ENCODE measurements around the gene CHN2. TPM values are rescaled to one million over a fixed set of nuclear protein-coding genes. Genes with fewer than 3 reads are reported as not detected.
"Not testable (repeated sequence)": the region's sequence is repeated elsewhere in the genome, so short reads cannot be mapped to it uniquely, and the experiment has no call there.

The CHN2 gene
- total RNA-seq, 1 experiment from 2014 or later, result 5.0 TPM

GRCh38 chr7:29262191-29262917 lies 67.8 kb downstream of the CHN2 start (continued):
- no peak for TF ChIP-seq PREB (CRISPR knock-in tag; IDR thresholded peaks at IDR 0.05; ENCODE audit: borderline replicate concordance)
- TF ChIP-seq, protein P1, sequence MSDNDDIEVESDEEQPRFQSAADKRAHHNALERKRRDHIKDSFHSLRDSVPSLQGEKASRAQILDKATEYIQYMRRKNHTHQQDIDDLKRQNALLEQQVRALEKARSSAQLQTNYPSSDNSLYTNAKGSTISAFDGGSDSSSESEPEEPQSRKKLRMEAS (CRISPR knock-in tag; IDR thresholded peaks at IDR 0.05), result no peak
- no peak for TF ChIP-seq ZNF232 (CRISPR knock-in tag; IDR thresholded peaks at IDR 0.05)
- no peak for TF ChIP-seq CREB1 (CRISPR knock-in tag; IDR thresholded peaks at IDR 0.05)

- peaks cover 28% of the 10 kb centered on the region for H3K9me3 Mint-ChIP-seq
- peaks cover 28% of the 10 kb centered on the region for H3K36me3 Mint-ChIP-seq
- ATAC-seq; POLR2A ChIA-PET; H3K27me3 Mint-ChIP-seq (ENCODE audit: low read depth); H3K27ac Mint-ChIP-seq; DNase-seq (ENCODE audit: low spot score); CTCF ChIA-PET; H3K4me3 Mint-ChIP-seq: not testable (repeated sequence)
- peaks cover 13% of the 10 kb centered on the region for H3K4me1 Mint-ChIP-seq
Measured at GRCh38 chr7:29263601-29264207, 69.1 kb downstream of the CHN2 start.

DNA sequence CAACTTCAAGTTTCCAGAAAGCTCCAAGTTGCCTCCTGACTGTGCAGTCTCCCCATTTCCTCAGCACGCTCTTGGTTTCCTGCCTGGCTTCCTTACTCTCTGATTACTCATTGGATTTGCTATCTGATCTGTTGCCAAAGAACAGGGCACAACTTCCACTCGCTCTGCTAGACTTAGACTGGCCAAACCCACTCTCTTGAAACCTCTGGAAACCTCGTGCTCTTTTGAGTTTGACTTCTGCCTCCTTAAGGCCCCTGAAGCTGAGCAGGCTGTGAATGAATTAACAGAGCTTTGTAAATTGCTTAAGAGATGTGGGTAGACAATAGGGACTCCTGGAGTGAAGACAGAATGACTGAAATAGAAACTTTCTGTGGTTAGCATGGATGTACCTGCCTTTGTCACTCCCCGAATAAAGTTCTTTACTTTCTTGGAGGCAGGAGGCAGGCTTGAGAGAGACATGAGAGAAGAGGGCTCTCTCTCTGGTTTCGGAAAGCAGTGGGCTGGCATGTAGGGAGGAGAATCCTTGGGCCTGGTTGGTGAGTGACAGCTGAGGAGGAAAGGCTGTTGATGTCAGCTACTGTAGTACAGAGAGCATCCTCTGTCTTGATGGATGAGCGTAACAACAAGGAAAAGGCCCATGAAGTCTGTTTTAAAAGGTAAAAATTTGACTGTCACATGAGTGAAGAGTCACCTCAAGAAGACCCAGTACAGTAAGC lies 70.8 kb downstream of the CHN2 start:
- no peaks in the 10 kb centered on the region; the same call in 1 of the 2 replicates for H3K27me3 Mint-ChIP-seq (ENCODE audit: low read depth)
- peaks cover 28% of the 10 kb centered on the region for H3K36me3 Mint-ChIP-seq
- POLR2A ChIA-PET, result no interaction called here
- ATAC-seq, result peak; percentile 51; the same call in 1 of the 2 replicates
- H3K4me3 Mint-ChIP-seq, result no peak overlapping the region
- no peak overlapping the region for H3K27ac Mint-ChIP-seq
- DNase-seq (ENCODE audit: low spot score), result no peak
- peaks cover 13% of the 10 kb centered on the region for H3K4me1 Mint-ChIP-seq
- H3K9me3 Mint-ChIP-seq, result peaks cover 32% of the 10 kb centered on the region
- no peak for TF ChIP-seq CBFB (CRISPR knock-in tag; IDR thresholded peaks at IDR 0.05; ENCODE audit: low read depth)
- TF ChIP-seq HMGXB4 (CRISPR knock-in tag; IDR thresholded peaks at IDR 0.05), result no peak
- no peak for TF ChIP-seq RORB (CRISPR knock-in tag; IDR thresholded peaks at IDR 0.05)
- TF ChIP-seq, protein P2, sequence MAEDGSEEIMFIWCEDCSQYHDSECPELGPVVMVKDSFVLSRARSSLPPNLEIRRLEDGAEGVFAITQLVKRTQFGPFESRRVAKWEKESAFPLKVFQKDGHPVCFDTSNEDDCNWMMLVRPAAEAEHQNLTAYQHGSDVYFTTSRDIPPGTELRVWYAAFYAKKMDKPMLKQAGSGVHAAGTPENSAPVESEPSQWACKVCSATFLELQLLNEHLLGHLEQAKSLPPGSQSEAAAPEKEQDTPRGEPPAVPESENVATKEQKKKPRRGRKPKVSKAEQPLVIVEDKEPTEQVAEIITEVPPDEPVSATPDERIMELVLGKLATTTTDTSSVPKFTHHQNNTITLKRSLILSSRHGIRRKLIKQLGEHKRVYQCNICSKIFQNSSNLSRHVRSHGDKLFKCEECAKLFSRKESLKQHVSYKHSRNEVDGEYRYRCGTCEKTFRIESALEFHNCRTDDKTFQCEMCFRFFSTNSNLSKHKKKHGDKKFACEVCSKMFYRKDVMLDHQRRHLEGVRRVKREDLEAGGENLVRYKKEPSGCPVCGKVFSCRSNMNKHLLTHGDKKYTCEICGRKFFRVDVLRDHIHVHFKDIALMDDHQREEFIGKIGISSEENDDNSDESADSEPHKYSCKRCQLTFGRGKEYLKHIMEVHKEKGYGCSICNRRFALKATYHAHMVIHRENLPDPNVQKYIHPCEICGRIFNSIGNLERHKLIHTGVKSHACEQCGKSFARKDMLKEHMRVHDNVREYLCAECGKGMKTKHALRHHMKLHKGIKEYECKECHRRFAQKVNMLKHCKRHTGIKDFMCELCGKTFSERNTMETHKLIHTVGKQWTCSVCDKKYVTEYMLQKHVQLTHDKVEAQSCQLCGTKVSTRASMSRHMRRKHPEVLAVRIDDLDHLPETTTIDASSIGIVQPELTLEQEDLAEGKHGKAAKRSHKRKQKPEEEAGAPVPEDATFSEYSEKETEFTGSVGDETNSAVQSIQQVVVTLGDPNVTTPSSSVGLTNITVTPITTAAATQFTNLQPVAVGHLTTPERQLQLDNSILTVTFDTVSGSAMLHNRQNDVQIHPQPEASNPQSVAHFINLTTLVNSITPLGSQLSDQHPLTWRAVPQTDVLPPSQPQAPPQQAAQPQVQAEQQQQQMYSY (CRISPR knock-in tag; IDR thresholded peaks at IDR 0.05), result no peak
- no peak for TF ChIP-seq JUN (CRISPR knock-in tag; IDR thresholded peaks at IDR 0.05)
- no peak for TF ChIP-seq ESRRA (CRISPR knock-in tag; IDR thresholded peaks at IDR 0.05; ENCODE audit: borderline replicate concordance)
- no peak for TF ChIP-seq FOXK1 (CRISPR knock-in tag; IDR thresholded peaks at IDR 0.05)
- TF ChIP-seq, protein P3, sequence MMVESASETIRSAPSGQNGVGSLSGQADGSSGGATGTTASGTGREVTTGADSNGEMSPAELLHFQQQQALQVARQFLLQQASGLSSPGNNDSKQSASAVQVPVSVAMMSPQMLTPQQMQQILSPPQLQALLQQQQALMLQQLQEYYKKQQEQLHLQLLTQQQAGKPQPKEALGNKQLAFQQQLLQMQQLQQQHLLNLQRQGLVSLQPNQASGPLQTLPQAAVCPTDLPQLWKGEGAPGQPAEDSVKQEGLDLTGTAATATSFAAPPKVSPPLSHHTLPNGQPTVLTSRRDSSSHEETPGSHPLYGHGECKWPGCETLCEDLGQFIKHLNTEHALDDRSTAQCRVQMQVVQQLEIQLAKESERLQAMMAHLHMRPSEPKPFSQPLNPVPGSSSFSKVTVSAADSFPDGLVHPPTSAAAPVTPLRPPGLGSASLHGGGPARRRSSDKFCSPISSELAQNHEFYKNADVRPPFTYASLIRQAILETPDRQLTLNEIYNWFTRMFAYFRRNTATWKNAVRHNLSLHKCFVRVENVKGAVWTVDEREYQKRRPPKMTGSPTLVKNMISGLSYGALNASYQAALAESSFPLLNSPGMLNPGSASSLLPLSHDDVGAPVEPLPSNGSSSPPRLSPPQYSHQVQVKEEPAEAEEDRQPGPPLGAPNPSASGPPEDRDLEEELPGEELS (CRISPR knock-in tag; IDR thresholded peaks at IDR 0.05), result no peak
- TF ChIP-seq, protein P4, sequence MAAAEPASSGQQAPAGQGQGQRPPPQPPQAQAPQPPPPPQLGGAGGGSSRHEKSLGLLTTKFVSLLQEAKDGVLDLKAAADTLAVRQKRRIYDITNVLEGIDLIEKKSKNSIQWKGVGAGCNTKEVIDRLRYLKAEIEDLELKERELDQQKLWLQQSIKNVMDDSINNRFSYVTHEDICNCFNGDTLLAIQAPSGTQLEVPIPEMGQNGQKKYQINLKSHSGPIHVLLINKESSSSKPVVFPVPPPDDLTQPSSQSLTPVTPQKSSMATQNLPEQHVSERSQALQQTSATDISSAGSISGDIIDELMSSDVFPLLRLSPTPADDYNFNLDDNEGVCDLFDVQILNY (CRISPR knock-in tag; IDR thresholded peaks at IDR 0.05), result no peak
- CTCF ChIA-PET, result interaction anchor here (0.6 to 0.7 kb wide), 2 partner anchors 31 to 76 kb away, joined by 3 read pairs; no protein-coding TSS in a partner anchor

Measured in WTC11 (cell line).